H1 (cell line): ENCODE measurements around the gene SRRM2. TPM values are rescaled to one million over a fixed set of nuclear protein-coding genes. Genes with fewer than 3 reads are reported as not detected.

ENCODE experiments used
- CHD1 ChIP-seq: IDR thresholded peaks from 2 replicates; pipeline ENCODE4 v1.6.1; 2012; ENCODE audit warnings: low read depth, low read length, improper control_type of control experiment
- EZH2 ChIP-seq: fragments of 200-600 bp; sonication (generic); IDR thresholded peaks from 2 replicates; pipeline ENCODE4 v1.7.1; 2012; ENCODE audit warnings: low read depth, mild to moderate bottlenecking, moderate library complexity, low read length, inconsistent platforms; ENCODE audit not compliant: severe bottlenecking
- FOSL1 ChIP-seq: IDR thresholded peaks from 2 replicates; pipeline ENCODE4 v1.6.1; 2011; ENCODE audit warnings: mild to moderate bottlenecking, low read depth, low read length, moderate library complexity; ENCODE audit not compliant: insufficient read depth
- HDAC6 ChIP-seq: IDR thresholded peaks from one replicate; pipeline ENCODE4 v1.7.1; 2012; ENCODE audit warnings: low read depth, mild to moderate bottlenecking, inconsistent platforms, low read length, moderate library complexity
- KDM1A ChIP-seq: fragments of 200-600, 300-600 bp; sonication (generic); IDR thresholded peaks from 2 replicates; pipeline ENCODE4 v1.7.1; 2016; ENCODE audit warnings: mild to moderate bottlenecking, low read length, borderline replicate concordance
- KDM4A ChIP-seq: IDR thresholded peaks from one replicate; pipeline ENCODE4 v1.7.1; 2012; ENCODE audit warnings: low read depth, mild to moderate bottlenecking, moderate library complexity, low read length, inconsistent platforms; ENCODE audit not compliant: severe bottlenecking
- POLR2A ChIP-seq, 2 experiments: IDR thresholded peaks; 1 replicate in 1 of 2; 2 replicates in 1 of 2; pipeline ENCODE4 v1.6.1; 2011; ENCODE audit warnings: low read depth in 2 of 2, low read length in 2 of 2, mild to moderate bottlenecking in 2 of 2; ENCODE audit errors: control extremely low read depth in 1 of 2
- TCF12 ChIP-seq: IDR thresholded peaks from 2 replicates; pipeline ENCODE4 v1.6.1; 2011; ENCODE audit warnings: low read depth, mild to moderate bottlenecking, low read length
- polyA plus RNA-seq, 7 experiments: library from polyadenylated mRNA; depleted of rRNA in 3 of 7; stranded (reverse) in 5 of 7; unstranded in 2 of 7; fragments of >200 nt in 5 of 7; fragments of 200-250 nt in 2 of 7; gene quantifications; 1 replicate in 5 of 7; 2 replicates in 1 of 7; 4 replicates in 1 of 7; pipeline versions ENCODE4 v1.2.1 to v1.2.3, GENCODE V29; 2011 to 2013; ENCODE audit warnings: missing spikeins in 2 of 7, mixed read lengths in 2 of 7
- total RNA-seq: library from RNA; stranded (reverse); fragmentation: NEBNext Ultra II Directional; extraction: Animal tissue kit (Norgen Biotek cat#: 25700); gene quantifications from 2 replicates; pipeline ENCODE4 v1.2.1, GENCODE V29; 2021
- TF ChIP-seq, protein P1 (sequence below): IDR thresholded peaks from 2 replicates; pipeline ENCODE4 v1.6.1; 2012; ENCODE audit warnings: low read length, inconsistent platforms
- TF ChIP-seq, protein P2 (sequence below): IDR thresholded peaks from 2 replicates; pipeline ENCODE4 v1.6.1; 2011; ENCODE audit warnings: low read depth, mild to moderate bottlenecking, low read length; ENCODE audit not compliant: insufficient read depth
- TF ChIP-seq, protein P3 (sequence below): IDR thresholded peaks from 2 replicates; pipeline ENCODE4 v1.6.1; 2012; ENCODE audit warnings: inconsistent platforms

SRRM2 gene
- total and polyA plus RNA-seq, 2 of the 8 experiments (the other 6 are each of a cell fraction or from before 2014, with no cell fraction given) = 300 to 579 TPM

DNA sequence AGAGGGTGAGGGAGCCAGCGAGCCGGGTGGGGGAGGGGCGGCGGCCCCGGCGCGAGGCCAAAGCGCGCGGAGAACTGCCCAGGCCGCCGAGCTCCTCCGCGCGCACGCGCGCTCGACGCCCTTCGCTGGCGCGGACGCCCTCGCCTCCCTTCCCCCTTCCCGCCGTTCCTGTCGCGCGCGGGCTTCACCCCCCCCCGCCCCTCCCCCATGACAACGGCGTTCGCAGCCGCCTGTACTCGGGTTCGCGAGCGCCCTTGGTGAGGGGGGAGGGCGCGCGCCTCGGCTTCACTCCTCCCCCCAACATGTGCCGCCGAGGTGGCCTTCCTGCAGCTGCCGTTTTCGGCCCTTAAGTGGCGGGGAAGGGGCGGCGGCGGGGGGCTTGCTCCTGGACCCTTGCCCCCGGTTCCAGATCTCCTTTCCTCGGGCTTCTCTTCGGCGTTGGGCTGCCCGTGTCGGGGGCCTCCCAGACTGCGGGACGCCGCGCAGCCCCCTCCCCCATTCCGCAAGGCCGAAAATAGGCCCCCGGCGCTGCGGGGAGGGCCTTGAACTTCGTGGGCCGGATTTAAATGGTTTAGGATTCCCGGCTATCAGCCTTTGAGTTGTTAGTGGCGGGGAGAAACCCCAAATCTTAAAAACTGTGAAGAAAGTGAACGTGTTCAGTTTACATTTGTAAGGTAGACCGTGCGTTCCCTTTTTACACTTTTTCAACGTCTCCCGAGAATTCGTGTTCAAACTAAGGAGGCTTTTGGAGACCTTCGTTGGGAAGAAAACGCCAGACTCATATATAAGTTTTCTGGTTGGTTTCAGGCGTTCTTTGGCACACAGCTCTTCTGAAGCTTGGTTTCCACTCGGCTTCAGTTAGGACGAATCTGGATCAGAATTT lies 653 bp downstream of the SRRM2 start (continued):
- TF ChIP-seq, protein P1, sequence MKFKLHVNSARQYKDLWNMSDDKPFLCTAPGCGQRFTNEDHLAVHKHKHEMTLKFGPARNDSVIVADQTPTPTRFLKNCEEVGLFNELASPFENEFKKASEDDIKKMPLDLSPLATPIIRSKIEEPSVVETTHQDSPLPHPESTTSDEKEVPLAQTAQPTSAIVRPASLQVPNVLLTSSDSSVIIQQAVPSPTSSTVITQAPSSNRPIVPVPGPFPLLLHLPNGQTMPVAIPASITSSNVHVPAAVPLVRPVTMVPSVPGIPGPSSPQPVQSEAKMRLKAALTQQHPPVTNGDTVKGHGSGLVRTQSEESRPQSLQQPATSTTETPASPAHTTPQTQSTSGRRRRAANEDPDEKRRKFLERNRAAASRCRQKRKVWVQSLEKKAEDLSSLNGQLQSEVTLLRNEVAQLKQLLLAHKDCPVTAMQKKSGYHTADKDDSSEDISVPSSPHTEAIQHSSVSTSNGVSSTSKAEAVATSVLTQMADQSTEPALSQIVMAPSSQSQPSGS = no peak; the same call in 1 of the 2 replicates
- TF ChIP-seq, protein P2, sequence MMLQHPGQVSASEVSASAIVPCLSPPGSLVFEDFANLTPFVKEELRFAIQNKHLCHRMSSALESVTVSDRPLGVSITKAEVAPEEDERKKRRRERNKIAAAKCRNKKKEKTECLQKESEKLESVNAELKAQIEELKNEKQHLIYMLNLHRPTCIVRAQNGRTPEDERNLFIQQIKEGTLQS = no peak
- TF ChIP-seq HDAC6 (no peak), KDM4A (no peak), TCF12 (no peak), FOSL1 (no peak), KDM1A (peak; percentile 41; the same call in 1 of the 2 replicates), POLR2A (IDR thresholded peaks at IDR 0.05; ENCODE audit: control extremely low read depth in 1 of 2, low read depth in 2 of 2, low read length in 2 of 2) (peak in 1 of 2 experiments; percentile 19; a peak in 1 of 3 replicates), EZH2 (no peak), CHD1 (no peak)
- TF ChIP-seq, protein P3, sequence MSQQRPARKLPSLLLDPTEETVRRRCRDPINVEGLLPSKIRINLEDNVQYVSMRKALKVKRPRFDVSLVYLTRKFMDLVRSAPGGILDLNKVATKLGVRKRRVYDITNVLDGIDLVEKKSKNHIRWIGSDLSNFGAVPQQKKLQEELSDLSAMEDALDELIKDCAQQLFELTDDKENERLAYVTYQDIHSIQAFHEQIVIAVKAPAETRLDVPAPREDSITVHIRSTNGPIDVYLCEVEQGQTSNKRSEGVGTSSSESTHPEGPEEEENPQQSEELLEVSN = peak; percentile 19; the same call in 1 of the 2 replicates
